ENCODE results near the gene BMPR1A. TPM values are rescaled to one million over a fixed set of nuclear protein-coding genes. Genes with fewer than 3 reads are reported as not detected.

Gene BMPR1A
- total RNA-seq, 2 experiments from 2014 or later = 2.9 to 6.8 TPM

DNA sequence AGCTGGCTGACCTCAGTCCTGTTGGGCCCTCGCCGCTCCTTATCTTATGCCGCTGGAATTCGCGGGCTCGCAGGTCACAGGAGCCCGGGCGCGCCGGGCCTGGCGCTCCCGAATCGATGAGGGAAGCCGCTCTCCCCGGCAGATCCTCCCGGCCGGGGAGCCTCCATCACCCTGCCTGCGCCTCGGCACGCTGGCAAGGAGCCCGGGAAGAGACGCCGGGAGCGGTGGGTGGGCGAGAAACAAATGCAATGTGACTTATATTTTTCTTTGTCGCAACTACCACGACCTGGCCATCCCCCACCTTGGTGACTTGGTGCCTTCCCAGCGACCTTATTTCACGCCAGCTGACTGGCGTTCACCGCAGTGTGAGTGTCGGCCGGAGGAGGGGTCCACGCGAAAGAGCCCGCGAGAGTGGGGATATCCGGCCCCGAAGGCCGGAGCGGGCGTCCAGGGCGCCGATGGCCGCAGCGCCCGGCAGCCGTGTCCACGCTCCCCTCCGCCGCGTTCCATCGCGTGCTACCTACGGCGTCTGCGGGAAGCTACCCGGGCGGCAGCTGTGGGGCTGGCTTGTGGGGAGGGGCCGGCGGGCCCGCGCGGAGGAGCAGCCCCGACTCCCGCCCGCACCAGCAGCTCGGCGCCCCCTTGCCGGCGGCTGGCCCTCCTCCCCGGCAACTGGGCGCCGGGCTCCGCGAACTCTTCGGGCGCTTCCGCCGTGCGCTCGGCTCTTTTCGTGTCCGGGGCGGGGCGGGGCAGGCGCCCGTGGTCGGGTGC lies 494 bp upstream of the BMPR1A start:
- H3K4me1 Mint-ChIP-seq (ENCODE audit: low read depth) = peaks cover 28% of the 10 kb centered on the region
- intact Hi-C loops (cut with micrococcal nuclease) = loop anchor here (1.0 to 5.0 kb wide), 4 partner anchors 43 to 354 kb away; partner anchors contain the start of genes GLUD1 and SHLD2
- no peak overlapping the region for H3K27ac Mint-ChIP-seq
- CTCF ChIA-PET = interaction anchor here (0.6 to 1.5 kb wide), 2 partner anchors 44 to 110 kb away, joined by 3 to 4 read pairs; no protein-coding TSS in a partner anchor
- DNase-seq = peak; percentile 86
- peaks cover 31% of the 10 kb centered on the region for H3K27me3 Mint-ChIP-seq (ENCODE audit: low read depth)
- H3K9me3 Mint-ChIP-seq = no peaks in the 10 kb centered on the region
- peak overlapping the region; percentile 76 for H3K4me3 Mint-ChIP-seq
- H3K36me3 Mint-ChIP-seq (ENCODE audit: low read depth) = peaks cover 2% of the 10 kb centered on the region

DNA sequence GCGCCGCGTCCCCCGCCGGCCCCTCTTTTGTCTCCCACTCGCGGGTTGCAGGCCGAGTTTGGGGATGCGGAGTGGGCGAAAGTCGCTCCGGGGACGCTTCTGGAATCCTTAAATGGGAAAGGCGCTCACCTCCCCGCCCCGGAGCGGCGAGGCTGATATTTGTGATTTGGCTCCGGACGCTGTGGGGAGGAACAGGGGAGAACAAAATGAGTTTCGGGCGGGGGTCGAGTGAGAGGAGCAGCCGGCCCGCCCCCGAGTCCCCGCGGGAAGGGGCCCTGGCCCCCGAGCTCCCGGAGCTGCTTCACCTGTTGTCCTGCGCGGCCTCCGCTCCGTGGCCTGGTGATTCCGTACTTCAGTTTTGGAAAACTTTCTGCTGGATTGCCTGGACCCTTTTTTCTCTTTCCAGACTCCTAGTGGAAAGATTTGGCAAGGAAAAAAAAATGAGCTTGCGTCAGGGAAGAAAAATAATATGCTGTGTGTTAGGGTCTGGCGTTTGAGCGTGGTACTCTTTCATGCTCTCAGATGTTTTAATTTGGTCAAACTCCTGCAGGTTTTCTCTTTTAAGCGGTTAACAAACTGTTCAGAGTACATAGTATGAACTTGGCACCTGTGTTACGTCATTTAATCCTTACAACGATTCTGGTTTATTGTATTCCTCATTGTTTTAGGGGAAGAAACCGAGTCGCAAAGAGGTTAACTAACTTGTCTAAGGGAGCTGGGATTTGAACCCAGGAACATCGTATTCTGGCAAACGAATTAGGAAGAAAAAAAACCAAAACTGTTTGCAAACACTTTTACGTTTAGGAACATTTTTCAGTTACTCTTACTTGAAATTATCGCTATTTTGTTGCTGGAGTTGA lies 924 bp downstream of the BMPR1A start:
- H3K36me3 Mint-ChIP-seq (ENCODE audit: low read depth) = peaks cover 2% of the 10 kb centered on the region
- peak overlapping the region; percentile 84 for H3K4me3 Mint-ChIP-seq
- peaks cover 28% of the 10 kb centered on the region for H3K4me1 Mint-ChIP-seq (ENCODE audit: low read depth)
- H3K9me3 Mint-ChIP-seq = no peaks in the 10 kb centered on the region
- intact Hi-C loops (cut with micrococcal nuclease) = loop anchor here (2.0 to 5.0 kb wide), 3 partner anchors 41 to 355 kb away; partner anchors contain the start of genes GLUD1 and SHLD2
- peak overlapping the region; percentile 21 for H3K27ac Mint-ChIP-seq
- CTCF ChIA-PET = interaction anchor here (0.7 kb wide), 1 partner anchor 25 kb away, joined by 3 read pairs; no protein-coding TSS in a partner anchor
- DNase-seq = peak; percentile 6
- H3K27me3 Mint-ChIP-seq (ENCODE audit: low read depth) = peaks cover 33% of the 10 kb centered on the region

DNA sequence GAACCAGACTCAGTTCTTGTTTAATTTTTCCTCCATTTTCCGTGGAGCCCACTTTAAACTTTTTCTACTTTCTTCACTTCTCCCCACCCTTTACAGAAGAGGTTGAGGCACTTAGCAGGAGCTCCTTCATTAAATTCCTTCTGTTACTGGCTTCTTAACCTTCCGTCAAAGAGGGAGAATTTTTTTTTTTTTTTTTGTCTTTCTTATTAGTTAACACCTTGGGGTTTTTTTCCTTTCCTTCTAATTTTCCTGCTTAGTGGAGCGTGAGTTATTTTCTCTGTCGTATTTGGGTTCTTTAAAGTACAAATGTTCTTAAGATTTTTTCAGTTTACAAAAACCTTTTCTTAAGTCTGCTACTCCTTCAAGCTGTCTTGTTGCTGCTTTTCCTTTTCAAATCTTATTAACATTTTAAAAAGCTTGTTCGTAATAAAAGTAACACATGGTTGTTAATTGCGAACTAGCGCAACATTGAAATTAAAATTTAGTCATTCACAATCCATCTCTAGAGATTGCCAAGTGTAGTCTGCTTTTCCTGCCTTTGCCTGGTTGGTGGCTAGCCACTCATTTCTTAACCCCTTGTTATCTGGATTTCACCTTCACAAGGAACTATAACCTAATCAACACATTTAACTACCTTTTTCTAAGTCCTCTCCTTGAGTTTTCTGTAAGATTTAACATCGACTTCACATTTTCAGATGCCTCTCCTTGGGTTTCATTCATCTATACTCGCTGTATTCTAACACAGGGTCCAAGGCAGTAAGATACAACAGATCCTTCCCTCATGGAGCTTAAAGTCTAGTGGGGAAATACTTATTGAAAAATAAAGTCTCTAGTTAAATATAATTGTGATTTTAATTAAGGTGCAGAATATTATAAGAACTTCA lies 2.0 kb downstream of the BMPR1A start:
- H3K36me3 Mint-ChIP-seq (ENCODE audit: low read depth) = peaks cover 2% of the 10 kb centered on the region
- H3K9me3 Mint-ChIP-seq = no peaks in the 10 kb centered on the region
- DNase-seq = no peak
- peaks cover 35% of the 10 kb centered on the region for H3K27me3 Mint-ChIP-seq (ENCODE audit: low read depth)
- H3K4me1 Mint-ChIP-seq (ENCODE audit: low read depth) = peaks cover 28% of the 10 kb centered on the region
- CTCF ChIA-PET = no interaction called here
- H3K27ac Mint-ChIP-seq = no peak overlapping the region
- H3K4me3 Mint-ChIP-seq = peak overlapping the region; percentile 25
- intact Hi-C loops (cut with micrococcal nuclease) = loop anchor here (2.0 to 5.0 kb wide), 2 partner anchors 130 to 356 kb away; no protein-coding TSS in a partner anchor

DNA sequence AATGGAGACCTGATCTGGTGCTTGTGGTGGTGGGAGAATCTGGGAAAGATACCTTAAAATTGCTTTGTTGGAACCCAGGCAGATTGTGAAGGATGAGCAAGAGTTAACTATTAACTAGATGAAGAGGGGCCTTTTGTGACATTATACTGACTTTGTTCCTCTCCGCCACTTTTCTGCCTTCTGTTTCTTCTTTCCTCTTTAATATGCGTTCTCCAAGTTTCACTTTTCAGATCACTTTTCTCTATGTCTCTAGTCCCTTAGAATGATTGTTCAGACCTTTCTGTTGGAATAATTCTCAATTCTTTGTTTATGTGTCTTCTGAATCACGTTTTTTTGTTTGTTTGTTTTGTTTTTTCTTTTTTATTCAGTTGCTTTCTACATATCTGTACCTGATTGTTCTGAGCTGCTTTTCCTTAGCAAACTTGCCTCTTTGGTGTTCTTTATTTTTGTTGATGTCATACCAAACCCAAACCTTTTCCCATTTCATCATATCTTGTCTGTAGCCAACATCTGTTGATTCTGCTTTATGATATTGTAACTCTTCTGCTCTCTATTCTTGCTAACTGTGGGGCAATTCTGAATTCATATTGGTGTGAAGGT lies 2.8 kb downstream of the BMPR1A start:
- intact Hi-C loops (cut with micrococcal nuclease) = loop anchor here (2.0 to 5.0 kb wide), 2 partner anchors 130 to 357 kb away; no protein-coding TSS in a partner anchor
- no peak for DNase-seq
- H3K36me3 Mint-ChIP-seq (ENCODE audit: low read depth) = peaks cover 2% of the 10 kb centered on the region
- no peak overlapping the region for H3K27ac Mint-ChIP-seq
- CTCF ChIA-PET = no interaction called here
- no peaks in the 10 kb centered on the region for H3K9me3 Mint-ChIP-seq
- no peak overlapping the region for H3K4me3 Mint-ChIP-seq
- H3K4me1 Mint-ChIP-seq (ENCODE audit: low read depth) = peaks cover 28% of the 10 kb centered on the region
- peaks cover 35% of the 10 kb centered on the region for H3K27me3 Mint-ChIP-seq (ENCODE audit: low read depth)

DNA sequence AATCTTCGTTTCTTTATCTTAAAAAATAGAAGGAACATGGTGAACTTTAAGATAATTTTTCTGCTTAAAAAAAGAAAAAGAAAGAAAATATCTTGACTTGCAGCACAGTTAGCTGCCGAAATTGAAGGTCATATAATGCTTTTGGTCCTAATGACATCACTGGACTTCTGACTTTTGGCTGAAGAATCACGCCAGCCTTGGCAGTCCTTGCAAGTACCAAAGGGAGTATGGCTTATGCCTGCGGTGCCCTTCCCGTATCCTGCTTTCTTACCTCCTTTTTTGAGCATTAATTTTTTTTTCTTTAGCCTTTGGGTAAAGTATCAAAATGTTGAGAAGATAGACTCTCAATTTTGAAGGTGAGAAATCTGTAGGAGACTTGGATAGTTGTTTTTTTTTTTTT lies 7.0 kb downstream of the BMPR1A start:
- H3K27me3 Mint-ChIP-seq (ENCODE audit: low read depth) = peaks cover 24% of the 10 kb centered on the region
- peaks cover 12% of the 10 kb centered on the region for H3K4me1 Mint-ChIP-seq (ENCODE audit: low read depth)
- no peak for DNase-seq
- CTCF ChIA-PET = no interaction called here
- no peaks in the 10 kb centered on the region for H3K36me3 Mint-ChIP-seq (ENCODE audit: low read depth)
- no peak overlapping the region for H3K27ac Mint-ChIP-seq
- no peaks in the 10 kb centered on the region for H3K9me3 Mint-ChIP-seq
- no peak overlapping the region for H3K4me3 Mint-ChIP-seq
- intact Hi-C loops (cut with micrococcal nuclease) = no loop called here

DNA sequence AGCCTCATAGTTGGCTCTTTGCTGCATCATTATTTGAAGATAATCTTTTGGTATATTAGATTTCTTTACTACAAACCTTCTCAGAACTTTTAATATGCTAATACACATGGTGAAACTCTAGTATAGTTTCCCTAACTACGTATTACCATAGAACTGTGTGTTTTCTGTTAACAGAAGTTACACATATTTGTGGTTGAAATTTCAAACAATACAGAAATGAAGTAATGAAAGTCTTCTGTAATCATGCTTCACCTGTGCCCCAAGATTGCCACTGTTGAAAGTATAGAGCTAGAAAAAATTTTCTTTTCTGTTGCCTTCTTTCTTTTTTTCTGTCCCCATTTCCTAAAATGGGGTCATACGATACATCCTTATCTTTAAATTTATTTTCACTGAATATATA lies 9.1 kb downstream of the BMPR1A start:
- H3K36me3 Mint-ChIP-seq (ENCODE audit: low read depth) = no peaks in the 10 kb centered on the region
- H3K27ac Mint-ChIP-seq = no peak overlapping the region
- no peaks in the 10 kb centered on the region for H3K9me3 Mint-ChIP-seq
- H3K4me3 Mint-ChIP-seq = no peak overlapping the region
- peaks cover 3% of the 10 kb centered on the region for H3K4me1 Mint-ChIP-seq (ENCODE audit: low read depth)
- CTCF ChIA-PET = no interaction called here
- H3K27me3 Mint-ChIP-seq (ENCODE audit: low read depth) = peaks cover 10% of the 10 kb centered on the region
- DNase-seq = no peak
- intact Hi-C loops (cut with micrococcal nuclease) = no loop called here

DNA sequence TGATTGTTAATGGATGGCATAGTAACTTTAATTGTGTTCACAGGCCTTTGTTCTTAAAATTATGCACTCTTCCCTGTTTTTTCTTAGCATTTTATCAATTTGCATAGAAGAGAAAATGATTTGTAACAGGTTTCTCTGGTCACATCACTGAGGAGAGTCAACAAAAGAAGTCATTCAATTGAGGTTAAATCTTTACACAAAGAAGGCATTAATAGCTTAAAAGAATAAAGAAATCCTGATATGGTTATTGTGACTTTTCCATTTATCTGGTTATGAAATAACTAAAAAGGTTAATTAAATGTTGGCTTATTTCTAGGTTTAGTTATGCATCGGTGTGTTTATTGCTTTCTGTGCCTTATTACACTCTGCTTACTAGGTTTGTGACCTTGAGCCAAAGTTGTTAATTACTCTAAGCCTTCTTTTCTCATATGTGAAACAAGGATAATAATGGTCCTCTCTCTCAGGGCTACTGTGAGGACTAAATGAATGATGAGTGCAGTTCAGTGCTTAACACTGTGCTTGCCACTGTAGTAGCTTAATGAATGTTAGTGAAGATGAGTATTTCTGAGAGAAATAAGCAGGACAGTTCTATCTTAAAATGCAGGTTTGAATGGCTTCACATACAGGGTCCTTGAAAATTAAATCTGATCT lies 12.1 kb downstream of the BMPR1A start:
- Mint-ChIP-seq H3K27ac (no peak overlapping the region), H3K36me3 (ENCODE audit: low read depth) (no peaks in the 10 kb centered on the region), H3K4me1 (ENCODE audit: low read depth) (peaks cover 3% of the 10 kb centered on the region), H3K27me3 (ENCODE audit: low read depth) (peaks cover 3% of the 10 kb centered on the region), H3K4me3 (no peak overlapping the region), H3K9me3 (no peaks in the 10 kb centered on the region)
- intact Hi-C loops (cut with micrococcal nuclease) = no loop called here
- DNase-seq = no peak
- CTCF ChIA-PET = no interaction called here

DNA sequence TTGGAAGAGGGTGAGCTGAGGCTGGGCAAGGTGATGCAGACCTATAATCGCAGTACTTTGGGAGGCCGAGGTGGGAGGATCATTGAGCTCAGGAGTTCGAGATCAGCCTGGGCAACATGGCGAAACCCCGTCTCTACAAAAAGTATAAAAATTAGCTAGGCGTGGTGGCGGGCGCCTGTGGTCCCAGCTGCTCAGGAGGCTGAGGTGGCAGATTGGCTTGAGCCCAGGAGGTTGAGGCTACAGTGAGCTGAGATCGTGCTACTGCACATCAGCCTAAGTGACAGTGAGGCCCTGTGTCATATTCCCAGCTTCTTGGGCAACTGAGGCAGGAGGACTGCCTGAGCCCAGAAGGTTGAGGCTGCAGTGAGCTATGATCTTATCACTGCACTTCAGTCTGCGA lies 13.6 kb downstream of the BMPR1A start:
- intact Hi-C loops (cut with micrococcal nuclease) = no loop called here
- Mint-ChIP-seq H3K4me3 (no peak overlapping the region), H3K27ac (no peak overlapping the region), H3K27me3 (ENCODE audit: low read depth) (peaks cover 3% of the 10 kb centered on the region), H3K9me3 (no peaks in the 10 kb centered on the region), H3K4me1 (ENCODE audit: low read depth) (peaks cover 3% of the 10 kb centered on the region), H3K36me3 (ENCODE audit: low read depth) (no peaks in the 10 kb centered on the region)
- CTCF ChIA-PET = interaction anchor here (0.6 to 1.0 kb wide), 3 partner anchors 26 to 131 kb away, joined by 3 to 4 read pairs (median 3); no protein-coding TSS in a partner anchor
- DNase-seq = no peak

DNA sequence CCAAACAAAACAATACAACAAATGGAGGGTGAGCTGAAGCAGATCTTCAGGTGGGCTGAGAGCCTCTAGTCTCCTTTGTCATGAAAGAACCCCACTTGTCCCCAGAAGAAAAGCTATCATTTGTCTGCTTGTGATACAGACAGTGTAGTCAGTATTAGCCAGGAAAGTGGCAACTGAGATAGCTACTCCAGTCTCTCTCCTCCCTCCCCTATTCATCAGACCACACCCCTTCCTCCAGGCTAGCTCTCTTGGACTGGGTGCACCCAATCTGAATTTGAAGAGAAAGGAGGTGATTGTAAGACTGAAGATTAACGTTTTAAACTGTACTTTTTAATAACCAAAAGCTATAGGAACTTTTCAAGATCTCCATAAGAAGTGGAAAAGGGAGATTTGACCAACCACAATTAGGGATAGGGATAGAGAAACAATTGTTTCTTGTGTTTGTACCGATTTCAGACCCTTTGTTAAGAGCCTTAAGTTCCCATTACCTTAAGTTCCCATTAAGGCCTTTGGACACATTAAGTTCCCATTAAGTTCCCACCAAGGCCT lies 14.1 kb downstream of the BMPR1A start:
- no peaks in the 10 kb centered on the region for H3K9me3 Mint-ChIP-seq
- CTCF ChIA-PET = interaction anchor here (0.6 to 1.0 kb wide), 3 partner anchors 26 to 130 kb away, joined by 3 to 4 read pairs (median 3); no protein-coding TSS in a partner anchor
- intact Hi-C loops (cut with micrococcal nuclease) = no loop called here
- no peaks in the 10 kb centered on the region for H3K36me3 Mint-ChIP-seq (ENCODE audit: low read depth)
- H3K27ac Mint-ChIP-seq = no peak overlapping the region
- DNase-seq = no peak
- H3K4me3 Mint-ChIP-seq = no peak overlapping the region
- peaks cover 3% of the 10 kb centered on the region for H3K4me1 Mint-ChIP-seq (ENCODE audit: low read depth)
- H3K27me3 Mint-ChIP-seq (ENCODE audit: low read depth) = peaks cover 2% of the 10 kb centered on the region

DNA sequence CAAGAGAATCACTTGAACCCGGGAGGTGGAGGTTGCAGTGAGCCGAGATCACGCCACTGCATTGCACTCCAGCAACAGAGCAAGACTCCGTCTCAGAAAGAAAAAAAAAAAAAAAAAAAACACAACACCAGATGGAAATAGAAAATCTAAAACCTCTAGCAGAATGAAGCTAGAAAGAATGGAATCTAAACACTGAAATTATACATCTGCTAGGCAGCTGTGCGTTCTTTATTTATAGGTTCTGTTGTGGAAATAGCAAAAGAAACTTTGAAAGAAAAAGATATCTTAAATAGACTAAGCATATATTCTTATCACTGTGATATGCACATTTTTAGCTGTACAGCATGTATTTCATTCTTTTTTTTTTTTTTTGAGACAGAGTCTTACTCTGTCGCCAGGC lies 17.1 kb downstream of the BMPR1A start:
- Mint-ChIP-seq H3K27me3 (ENCODE audit: low read depth) (no peaks in the 10 kb centered on the region), H3K9me3 (no peaks in the 10 kb centered on the region), H3K4me1 (ENCODE audit: low read depth) (peaks cover 3% of the 10 kb centered on the region), H3K36me3 (ENCODE audit: low read depth) (no peaks in the 10 kb centered on the region), H3K27ac (no peak overlapping the region), H3K4me3 (no peak overlapping the region)
- intact Hi-C loops (cut with micrococcal nuclease) = no loop called here
- DNase-seq = no peak
- CTCF ChIA-PET = no interaction called here
